GM08714 (cell line): Measurements from ENCODE around the gene CYB5A.

Experiments
- H3K4me3 ChIP-seq: fragments of 200-500 bp; sonication (Bioruptor generic); 2 replicates; pipeline ENCODE4 v1.5.1; 2014; ENCODE audit warnings: mild to moderate bottlenecking, low read length, inconsistent platforms
- ZNF274 ChIP-seq: IDR thresholded peaks from 2 replicates; pipeline ENCODE4 v1.6.1; 2012; ENCODE audit warnings: mild to moderate bottlenecking, low read depth, low read length

CYB5A gene

GRCh38 chr18:74275736-74276135 lies 16.0 kb downstream of the CYB5A start:
- TF ChIP-seq ZNF274 = no peak
- no peak overlapping the region for H3K4me3 ChIP-seq

- no peak for TF ChIP-seq ZNF274
- no peak overlapping the region for H3K4me3 ChIP-seq
Measured at GRCh38 chr18:74274700-74275099, 17.1 kb downstream of the CYB5A start.

DNA sequence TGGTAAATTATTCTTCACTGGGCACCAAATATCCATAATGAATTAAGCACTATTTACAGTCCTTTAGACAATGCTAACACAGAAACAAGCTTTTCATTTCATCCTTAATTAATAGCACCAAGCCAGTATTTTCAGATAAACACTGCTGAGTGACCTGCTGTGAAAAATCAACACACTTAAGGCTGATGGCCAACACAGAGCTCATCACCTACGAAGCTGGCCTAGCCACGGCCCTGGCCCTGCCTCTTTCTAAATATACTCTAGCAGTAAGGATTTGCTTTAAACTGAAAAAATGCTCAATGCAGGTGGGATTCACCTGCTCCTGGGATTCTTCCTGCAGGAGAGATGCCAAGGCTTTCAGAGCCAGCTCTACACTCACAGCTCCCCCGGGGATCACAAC lies 18.4 kb downstream of the CYB5A start:
- TF ChIP-seq ZNF274 = no peak
- H3K4me3 ChIP-seq = no peak overlapping the region

DNA sequence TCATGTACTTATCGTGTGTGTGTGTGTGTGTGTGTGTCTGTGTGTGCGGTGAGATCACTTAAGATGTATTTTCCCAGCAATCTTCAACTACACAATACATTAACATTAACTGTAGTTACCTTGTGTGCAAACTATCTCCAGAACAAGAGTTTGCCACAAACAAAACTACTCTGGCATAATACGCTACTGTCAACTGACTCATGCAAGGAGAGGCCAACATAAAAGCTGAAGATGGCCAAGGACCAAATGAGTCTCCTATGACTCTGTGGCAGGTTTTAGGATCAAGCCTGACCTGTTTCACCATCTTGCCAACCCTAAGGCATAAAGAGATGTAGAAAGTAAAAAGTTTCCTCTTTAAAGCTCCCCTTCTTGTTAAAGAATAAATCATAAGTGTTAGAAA lies 20.1 kb downstream of the CYB5A start:
- no peak overlapping the region for H3K4me3 ChIP-seq
- no peak for TF ChIP-seq ZNF274

- no peak overlapping the region for H3K4me3 ChIP-seq
- TF ChIP-seq ZNF274 = no peak
Measured at GRCh38 chr18:74268933-74269620, 22.7 kb downstream of the CYB5A start.

DNA sequence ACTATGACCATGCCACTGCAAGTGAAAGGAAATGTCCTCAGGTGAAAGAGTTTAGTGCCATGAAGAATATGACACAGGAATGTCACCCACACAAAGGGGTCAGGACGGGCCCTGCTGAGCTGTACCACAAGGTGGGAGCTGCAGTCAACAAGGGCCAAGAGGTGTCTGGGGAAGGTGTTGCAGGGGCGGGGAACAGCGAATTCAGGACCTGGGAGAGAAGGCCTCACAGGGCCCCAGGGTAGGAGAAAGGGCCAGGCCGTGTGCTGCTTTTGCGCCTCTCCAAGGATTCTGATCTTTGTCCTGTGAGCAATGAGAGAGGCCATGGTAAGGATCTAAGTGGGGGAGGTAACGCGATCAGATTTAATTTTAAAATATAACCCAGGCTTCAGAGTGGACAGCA lies 23.6 kb downstream of the CYB5A start:
- H3K4me3 ChIP-seq = no peak overlapping the region
- no peak for TF ChIP-seq ZNF274

DNA sequence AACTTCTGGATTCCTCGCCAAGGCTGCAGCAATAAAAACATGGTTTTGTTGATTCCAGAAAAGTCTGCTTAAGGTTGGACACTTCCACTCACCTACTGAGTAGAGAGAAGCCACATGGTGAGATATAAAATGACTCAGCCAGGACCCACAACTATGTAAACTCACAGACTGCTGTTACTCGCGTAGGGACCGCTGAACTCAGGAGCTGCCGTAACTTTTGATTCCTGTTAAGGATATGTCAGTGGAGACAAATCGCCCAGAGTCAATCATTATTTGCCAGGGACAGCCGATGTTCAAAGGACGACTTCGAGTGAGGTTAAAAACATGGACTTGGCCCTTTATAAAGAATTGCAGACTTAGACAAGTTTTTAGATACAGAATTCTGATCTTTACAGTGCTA lies 25.6 kb downstream of the CYB5A start:
- no peak overlapping the region for H3K4me3 ChIP-seq
- no peak for TF ChIP-seq ZNF274

DNA sequence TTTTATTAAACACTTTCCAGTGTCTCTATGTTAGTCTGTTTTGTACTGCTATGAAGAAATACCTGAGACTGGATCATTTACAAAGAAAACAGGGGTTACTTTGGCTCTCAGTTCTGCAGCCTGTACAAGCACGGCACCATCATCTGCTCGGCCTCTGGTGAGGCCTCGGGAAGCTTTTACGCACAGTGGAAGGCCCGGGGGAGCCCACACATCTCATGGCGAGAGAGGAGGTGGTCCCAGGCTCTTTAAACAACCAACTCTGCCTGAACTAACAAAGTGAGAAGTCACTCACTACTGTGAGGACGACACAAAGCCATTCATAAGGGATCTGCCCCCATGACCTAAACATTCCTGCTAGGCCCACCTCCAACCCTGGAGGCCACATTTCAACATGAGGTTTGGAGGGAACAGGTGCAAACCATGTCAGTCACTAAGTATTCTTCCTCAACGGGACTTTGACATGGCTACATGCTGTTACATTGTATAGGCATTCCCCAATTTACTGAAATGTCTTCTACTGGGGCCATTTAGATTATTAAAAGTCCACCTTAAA lies 26.1 kb downstream of the CYB5A start:
- no peak overlapping the region for H3K4me3 ChIP-seq
- TF ChIP-seq ZNF274 = no peak

GRCh38 chr18:74264303-74265020 lies 27.3 kb downstream of the CYB5A start:
- no peak overlapping the region; the same call in 1 of the 2 replicates for H3K4me3 ChIP-seq
- TF ChIP-seq ZNF274 = no peak

DNA sequence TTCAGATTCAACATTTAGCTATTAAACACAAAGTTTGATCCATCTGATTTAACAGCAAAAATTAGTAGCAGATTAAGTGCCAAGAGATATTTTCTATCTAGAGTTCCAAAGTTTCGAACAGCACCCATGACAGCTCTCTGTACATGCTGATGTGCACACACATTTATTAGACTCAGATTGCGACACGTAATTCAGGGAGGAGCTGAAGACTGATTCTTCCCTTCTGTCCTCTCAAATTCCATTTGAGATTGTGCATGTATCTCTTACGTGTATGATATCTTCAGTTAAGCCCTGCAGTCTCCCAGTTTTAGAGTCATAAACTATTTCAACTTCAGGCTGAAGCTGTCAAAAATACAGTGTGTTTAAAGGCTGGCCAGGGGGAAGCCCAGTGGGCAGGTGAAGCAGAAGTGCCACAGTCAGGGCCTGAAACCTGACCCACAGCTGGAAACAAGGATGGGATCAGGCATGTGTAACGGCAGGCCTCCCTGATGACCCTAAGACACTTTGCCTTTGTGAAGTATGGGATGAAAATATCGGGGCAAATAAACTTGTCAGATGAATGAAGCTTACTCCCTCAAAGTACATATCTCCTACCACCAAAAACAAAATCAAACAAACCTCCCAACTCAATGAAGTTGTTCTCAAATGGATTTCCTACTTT lies 30.6 kb downstream of the CYB5A start:
- no peak overlapping the region for H3K4me3 ChIP-seq
- TF ChIP-seq ZNF274 = no peak

- H3K4me3 ChIP-seq = no peak overlapping the region
Measured at GRCh38 chr18:74259347-74259746, 32.4 kb downstream of the CYB5A start.

DNA sequence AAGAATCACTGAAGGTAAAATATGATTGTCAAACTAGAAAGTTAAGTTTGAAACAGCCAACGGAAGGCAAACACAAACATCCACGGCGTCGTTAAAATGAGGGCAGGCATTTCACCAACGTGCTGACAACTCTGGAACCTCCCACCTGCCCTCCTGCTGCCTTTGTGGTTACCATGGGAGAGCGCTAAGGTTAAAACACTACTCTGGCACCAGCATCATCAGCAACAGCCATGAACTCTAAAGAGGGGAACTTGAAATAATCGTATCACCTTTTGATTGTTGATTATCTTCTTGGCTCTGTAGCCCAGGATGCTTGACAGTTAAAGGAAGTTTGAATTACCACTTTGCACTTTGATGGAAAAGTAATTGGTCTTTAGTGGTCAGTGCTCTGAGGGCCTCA lies 34.7 kb downstream of the CYB5A start:
- no peak overlapping the region for H3K4me3 ChIP-seq
- no peak for TF ChIP-seq ZNF274

More at GRCh38 chr18:74259347-74259746, 32.4 kb downstream of the CYB5A start:
- TF ChIP-seq ZNF274 = no peak

DNA sequence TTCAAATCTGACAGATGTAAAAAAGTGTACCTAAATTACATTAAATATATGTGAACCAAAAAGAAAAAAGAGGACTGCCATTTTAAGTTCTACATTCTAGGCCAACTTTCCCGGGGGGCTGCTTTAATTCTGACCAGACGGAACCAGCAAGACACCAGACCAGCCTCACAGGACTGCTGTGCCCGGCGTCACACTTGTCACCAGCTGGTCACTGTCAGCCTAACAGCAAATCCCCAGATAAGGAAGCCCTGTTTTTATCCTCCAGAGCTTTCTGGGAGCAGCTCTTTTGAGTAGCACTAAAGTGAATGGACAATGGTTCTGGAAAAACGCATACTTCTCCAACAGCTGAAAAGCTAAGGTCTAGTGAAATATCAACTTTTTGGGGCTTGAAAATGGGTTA lies 35.6 kb downstream of the CYB5A start:
- TF ChIP-seq ZNF274 = no peak
- no peak overlapping the region for H3K4me3 ChIP-seq

DNA sequence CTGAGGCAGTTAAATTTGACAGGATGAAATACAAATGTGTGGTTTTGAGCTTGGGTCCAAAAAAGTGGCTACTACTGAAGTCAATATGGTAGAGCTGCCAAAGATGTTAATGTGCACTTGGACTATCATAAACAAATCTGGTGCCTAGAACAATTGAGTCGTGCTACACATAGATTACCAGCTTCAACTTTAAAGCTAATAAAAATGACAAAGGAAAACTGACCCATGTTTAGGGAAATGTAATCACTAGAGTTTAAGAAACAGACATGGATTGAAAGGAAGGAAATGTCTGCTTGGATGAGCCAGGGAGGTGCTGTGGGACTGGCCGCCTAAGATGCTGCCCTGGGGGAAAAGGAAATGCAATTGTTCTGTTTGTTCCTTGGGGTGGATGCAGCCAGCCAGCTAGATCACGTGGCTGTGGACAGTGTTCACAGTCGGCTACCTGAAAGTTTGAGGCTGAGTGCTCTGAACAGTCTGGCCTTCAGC lies 36.6 kb downstream of the CYB5A start:
- no peak for TF ChIP-seq ZNF274
- no peak overlapping the region for H3K4me3 ChIP-seq

DNA sequence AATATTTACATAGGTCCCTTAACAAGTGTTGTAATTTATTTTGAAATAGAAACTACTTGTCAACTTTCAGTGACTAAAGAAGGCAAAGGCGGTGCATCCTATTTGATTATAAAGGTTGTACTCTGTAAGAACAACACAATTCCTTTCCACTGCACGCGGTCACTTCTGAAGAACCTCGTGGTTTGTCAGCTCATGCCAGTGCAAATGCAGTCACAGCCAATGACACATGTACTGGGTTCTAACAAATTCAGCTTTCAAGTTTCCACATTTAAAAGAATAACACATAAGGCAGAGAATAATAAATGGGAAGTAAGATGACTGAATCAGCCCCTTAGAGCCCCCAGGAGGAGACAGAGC lies 39.7 kb downstream of the CYB5A start:
- no peak for TF ChIP-seq ZNF274
- no peak overlapping the region for H3K4me3 ChIP-seq
